HepG2 (cell line): ENCODE measurements around the gene TUBA8. TPM values are rescaled to one million over a fixed set of nuclear protein-coding genes. Genes with fewer than 3 reads are reported as not detected.

ENCODE experiments used
- ATF3 ChIP-seq: sonication (generic); formaldehyde crosslinking; IDR thresholded peaks from 2 replicates; pipeline ENCODE4 v1.4.0; 2020; ENCODE audit warnings: missing genetic modification reagents
- BORCS8-MEF2B ChIP-seq: sonication (generic); formaldehyde crosslinking; IDR thresholded peaks from 2 replicates; pipeline ENCODE4 v1.8.0; 2022; ENCODE audit warnings: mild to moderate bottlenecking, missing genetic modification reagents
- CBX5 ChIP-seq: sonication (generic); formaldehyde crosslinking; IDR thresholded peaks from 2 replicates; pipeline ENCODE4 v1.4.0; 2020; ENCODE audit warnings: missing genetic modification reagents, borderline replicate concordance
- GATAD1 ChIP-seq: IDR thresholded peaks from 2 replicates; pipeline ENCODE4 v1.6.1; 2016; ENCODE audit warnings: missing genetic modification reagents, missing compliant biosample characterization
- GMEB1 ChIP-seq: sonication (generic); formaldehyde crosslinking; IDR thresholded peaks from 2 replicates; pipeline ENCODE4 v1.5.1; 2020; ENCODE audit warnings: missing genetic modification reagents, mild to moderate bottlenecking, borderline replicate concordance
- JUN ChIP-seq: sonication (generic); formaldehyde crosslinking; IDR thresholded peaks from 2 replicates; pipeline ENCODE4 v1.4.0; 2020; ENCODE audit warnings: mild to moderate bottlenecking, missing genetic modification reagents
- MED13 ChIP-seq: sonication (generic); formaldehyde crosslinking; IDR thresholded peaks from 2 replicates; pipeline ENCODE4 v1.5.0; 2020; ENCODE audit warnings: missing genetic modification reagents
- MED8 ChIP-seq: sonication (generic); formaldehyde crosslinking; IDR thresholded peaks from 2 replicates; pipeline ENCODE4 v1.8.1; 2023; ENCODE audit warnings: mild to moderate bottlenecking, missing genetic modification reagents; ENCODE audit not compliant: insufficient replicate concordance
- MNT ChIP-seq: fragments of 450-650 bp; IDR thresholded peaks from 2 replicates; pipeline ENCODE4 v1.6.1; 2016
- NFKB2 ChIP-seq: sonication (generic); formaldehyde crosslinking; IDR thresholded peaks from 2 replicates; pipeline ENCODE4 v1.4.0; 2020; ENCODE audit warnings: missing genetic modification reagents, borderline replicate concordance
- NR1H2 ChIP-seq: sonication (generic); formaldehyde crosslinking; IDR thresholded peaks from 2 replicates; pipeline ENCODE4 v1.8.1; 2022; ENCODE audit warnings: low read depth, missing genetic modification reagents, borderline replicate concordance
- PITX1 ChIP-seq: sonication (generic); formaldehyde crosslinking; IDR thresholded peaks from 2 replicates; pipeline ENCODE4 v1.5.1; 2020; ENCODE audit warnings: mild to moderate bottlenecking, missing genetic modification reagents
- RCOR2 ChIP-seq: IDR thresholded peaks from 2 replicates; pipeline ENCODE4 v1.6.1; 2016; ENCODE audit warnings: missing biosample characterization, missing genetic modification reagents
- SP5 ChIP-seq: IDR thresholded peaks from 2 replicates; pipeline ENCODE4 v1.6.1; 2016; ENCODE audit warnings: low read depth, borderline replicate concordance
- THAP7 ChIP-seq: sonication (generic); formaldehyde crosslinking; IDR thresholded peaks from 2 replicates; pipeline ENCODE4 v1.8.1; 2023; ENCODE audit warnings: mild to moderate bottlenecking, missing genetic modification reagents
- THRA ChIP-seq: sonication (generic); formaldehyde crosslinking; IDR thresholded peaks from 2 replicates; pipeline ENCODE4 v1.4.0; 2020; ENCODE audit warnings: missing genetic modification reagents, borderline replicate concordance
- XBP1 ChIP-seq: sonication (generic); formaldehyde crosslinking; IDR thresholded peaks from 2 replicates; pipeline ENCODE4 v1.5.0; 2020; ENCODE audit warnings: missing genetic modification reagents
- YY1 ChIP-seq: IDR thresholded peaks from 2 replicates; pipeline ENCODE4 v1.6.1; 2011; ENCODE audit warnings: low read length, low read depth, moderate library complexity, mild to moderate bottlenecking; ENCODE audit not compliant: insufficient read depth, insufficient replicate concordance
- ZBTB38 ChIP-seq: sonication (generic); formaldehyde crosslinking; IDR thresholded peaks from 2 replicates; pipeline ENCODE4 v1.5.1; 2020; ENCODE audit warnings: mild to moderate bottlenecking, missing genetic modification reagents
- ZFX ChIP-seq: sonication (generic); formaldehyde crosslinking; IDR thresholded peaks from 2 replicates; pipeline ENCODE4 v1.4.0; 2020; ENCODE audit warnings: mild to moderate bottlenecking, low read depth, missing genetic modification reagents, moderate library complexity
- ZNF138 ChIP-seq: sonication (generic); formaldehyde crosslinking; IDR thresholded peaks from 2 replicates; pipeline ENCODE4 v1.5.0; 2020; ENCODE audit warnings: mild to moderate bottlenecking, low read depth, missing genetic modification reagents
- ZNF282 ChIP-seq: fragments of 450-650 bp; IDR thresholded peaks from 2 replicates; pipeline ENCODE4 v1.6.1; 2018; ENCODE audit not compliant: partially characterized antibody
- ZNF496 ChIP-seq: sonication (generic); formaldehyde crosslinking; IDR thresholded peaks from 2 replicates; pipeline ENCODE4 v1.8.1; 2023; ENCODE audit warnings: mild to moderate bottlenecking, moderate library complexity, missing genetic modification reagents; ENCODE audit not compliant: insufficient replicate concordance
- ZSCAN31 ChIP-seq: sonication (generic); formaldehyde crosslinking; IDR thresholded peaks from 2 replicates; pipeline ENCODE4 v1.5.0; 2020; ENCODE audit warnings: low read depth, mild to moderate bottlenecking, missing genetic modification reagents
- polyA plus RNA-seq, 8 experiments: library from polyadenylated mRNA; depleted of rRNA in 3 of 8; stranded (reverse) in 7 of 8; unstranded in 1 of 8; fragments of >200 nt; fragmentation: Illumina TruSeq in 4 of 8; extraction: Trizol in 4 of 8; gene quantifications; 2 replicates each; pipeline versions ENCODE4 v1.2.1 to v1.2.3, GENCODE V29; 2011 to 2016; ENCODE audit warnings: low read depth in 4 of 8, missing spikeins in 1 of 8, mixed read lengths in 1 of 8; ENCODE audit not compliant: insufficient read depth in 1 of 8
- total RNA-seq, 5 experiments: library from RNA; depleted of rRNA; stranded (reverse); fragments of >200 nt; fragmentation: Illumina TruSeq; extraction: Trizol; gene quantifications; 2 replicates each; pipeline ENCODE4 v1.2.3, GENCODE V29; 2016; ENCODE audit warnings: low read depth in 1 of 5

Gene TUBA8
- total and polyA plus RNA-seq, 2 of the 13 experiments (the other 11 are each of a cell fraction or from before 2014, with no cell fraction given) = 0.35 to 0.69 TPM

GRCh38 chr22:18148293-18148965, 37.8 kb downstream of the TUBA8 start (continued):
- peak; percentile 69 for TF ChIP-seq THRA (CRISPR knock-in tag)
- TF ChIP-seq MNT = 0 out of 2 replicates have a peak, but pooled peaks have one; percentile 10
- no peak; the same call in 1 of the 2 replicates for TF ChIP-seq NR1H2
- peak; percentile 90 for TF ChIP-seq ZBTB38 (CRISPR knock-in tag)
- TF ChIP-seq CBX5 = peak; percentile 82; the same call in 1 of the 2 replicates
- peak; percentile 62; the same call in 1 of the 2 replicates for TF ChIP-seq SP5 (CRISPR knock-in tag)
- TF ChIP-seq GATAD1 = peak; percentile 64
- TF ChIP-seq ZSCAN31 (CRISPR knock-in tag) = peak; percentile 92; the same call in 1 of the 2 replicates
- TF ChIP-seq RCOR2 (CRISPR knock-in tag) = peak; percentile 64; the same call in 1 of the 2 replicates
- TF ChIP-seq THAP7 (CRISPR knock-in tag) = 0 out of 2 replicates have a peak, but pooled peaks have one; percentile 33
- peak; percentile 95 for TF ChIP-seq MED8 (CRISPR knock-in tag)
- TF ChIP-seq PITX1 (CRISPR knock-in tag) = peak; percentile 85
- TF ChIP-seq ATF3 (CRISPR knock-in tag) = peak; percentile 57
- peak; percentile 20; the same call in 1 of the 2 replicates for TF ChIP-seq JUN (CRISPR knock-in tag)
- TF ChIP-seq ZNF496 (CRISPR knock-in tag) = no peak
- peak; percentile 78; the same call in 1 of the 2 replicates for TF ChIP-seq MED13 (CRISPR knock-in tag)
- peak; percentile 67 for TF ChIP-seq BORCS8-MEF2B (CRISPR knock-in tag)
- TF ChIP-seq ZFX = peak; percentile 66
- TF ChIP-seq NFKB2 (CRISPR knock-in tag) = peak; percentile 60; the same call in 1 of the 2 replicates
- peak; percentile 58 for TF ChIP-seq YY1
- TF ChIP-seq XBP1 (CRISPR knock-in tag) = 0 out of 2 replicates have a peak, but pooled peaks have one; percentile 57
- TF ChIP-seq ZNF282 = no peak
- no peak for TF ChIP-seq ZNF138 (CRISPR knock-in tag)
- TF ChIP-seq GMEB1 (CRISPR knock-in tag) = peak; percentile 40; the same call in 1 of the 2 replicates
